WTC11 (cell line): Measurements from ENCODE around the gene ABCB1. TPM values are rescaled to one million over a fixed set of nuclear protein-coding genes. Genes with fewer than 3 reads are reported as not detected.

Source experiments
- ATAC-seq: fragments of 200-7000 bp; cut with Tn5 transposase; 2 replicates; pipeline ENCODE4 v1.10.0; 2021; ENCODE audit warnings: mild to moderate bottlenecking, moderate library complexity
- CTCF ChIA-PET: fragments of 300-600 bp; sonication (Branson Sonifier 250); formaldehyde crosslinking; loops from one replicate; lab custom pipeline; 2021; ENCODE audit warnings: antibody characterized with exemption; lab: Charles Lee
- POLR2A ChIA-PET: fragments of 350-600 bp; sonication (Branson Sonifier 250); formaldehyde crosslinking; loops from one replicate; lab custom pipeline; 2021; ENCODE audit warnings: antibody characterized with exemption; lab: Charles Lee
- DNase-seq: peaks from one replicate; pipeline ENCODE4 v3.0.0; 2021; ENCODE audit warnings: low spot score
- H3K27ac Mint-ChIP-seq: 2 replicates; pipeline ENCODE4 v1.8.0; 2021; ENCODE audit warnings: mixed read lengths
- H3K27me3 Mint-ChIP-seq: 2 replicates; pipeline ENCODE4 v1.8.0; 2021; ENCODE audit warnings: low read depth, mild to moderate bottlenecking, moderate library complexity, mixed read lengths
- H3K36me3 Mint-ChIP-seq: 2 replicates; pipeline ENCODE4 v1.8.0; 2021; ENCODE audit warnings: mixed read lengths
- H3K4me1 Mint-ChIP-seq: 2 replicates; pipeline ENCODE4 v1.8.0; 2022; ENCODE audit warnings: mixed read lengths
- H3K4me3 Mint-ChIP-seq: 2 replicates; pipeline ENCODE4 v1.8.0; 2021; ENCODE audit warnings: mild to moderate bottlenecking, moderate library complexity, mixed read lengths
- H3K9me3 Mint-ChIP-seq: 2 replicates; pipeline ENCODE4 v1.8.0; 2021; ENCODE audit warnings: mixed read lengths
- CREB1 ChIP-seq: sonication (generic); formaldehyde crosslinking; IDR thresholded peaks from 2 replicates; pipeline ENCODE4 v1.8.0; 2023; ENCODE audit warnings: mild to moderate bottlenecking, missing genetic modification reagents
- ETV6 ChIP-seq: sonication (generic); formaldehyde crosslinking; IDR thresholded peaks from 2 replicates; pipeline ENCODE4 v1.8.1; 2022; ENCODE audit warnings: mild to moderate bottlenecking, missing genetic modification reagents
- FOXP1 ChIP-seq: sonication (generic); formaldehyde crosslinking; IDR thresholded peaks from 2 replicates; pipeline ENCODE4 v1.8.0; 2022; ENCODE audit warnings: missing genetic modification reagents, mild to moderate bottlenecking, moderate library complexity, borderline replicate concordance
- JUN ChIP-seq: sonication (generic); formaldehyde crosslinking; IDR thresholded peaks from 2 replicates; pipeline ENCODE4 v1.8.0; 2023; ENCODE audit warnings: mild to moderate bottlenecking, missing genetic modification reagents
- NR1H2 ChIP-seq: sonication (generic); formaldehyde crosslinking; IDR thresholded peaks from 2 replicates; pipeline ENCODE4 v1.9.0; 2021; ENCODE audit warnings: mild to moderate bottlenecking, moderate library complexity, missing genetic modification reagents
- PREB ChIP-seq: sonication (generic); formaldehyde crosslinking; IDR thresholded peaks from 2 replicates; pipeline ENCODE4 v1.8.1; 2022; ENCODE audit warnings: mild to moderate bottlenecking, missing genetic modification reagents, moderate library complexity, borderline replicate concordance
- STAT6 ChIP-seq: sonication (generic); formaldehyde crosslinking; conservative IDR thresholded peaks from 2 replicates; pipeline ENCODE4 v1.8.1; 2023; ENCODE audit warnings: mild to moderate bottlenecking, low read depth, missing genetic modification reagents, moderate library complexity
- ZBTB43 ChIP-seq: sonication (generic); formaldehyde crosslinking; IDR thresholded peaks from 2 replicates; pipeline ENCODE4 v1.8.1; 2023; ENCODE audit warnings: mild to moderate bottlenecking, missing genetic modification reagents
- ZMAT4 ChIP-seq: fragments of 250-450 bp; sonication (Bioruptor Pico); IDR thresholded peaks from 2 replicates; pipeline ENCODE4 v1.9.0; 2021; ENCODE audit warnings: mild to moderate bottlenecking
- ZNF138 ChIP-seq: sonication (generic); formaldehyde crosslinking; conservative IDR thresholded peaks from 2 replicates; pipeline ENCODE4 v1.8.1; 2022; ENCODE audit warnings: mild to moderate bottlenecking, moderate library complexity, missing genetic modification reagents
- ZNF263 ChIP-seq: sonication (generic); formaldehyde crosslinking; IDR thresholded peaks from 2 replicates; pipeline ENCODE4 v1.8.1; 2022; ENCODE audit warnings: low read depth, mild to moderate bottlenecking, moderate library complexity, missing genetic modification reagents
- ZNF281 ChIP-seq: sonication (generic); formaldehyde crosslinking; IDR thresholded peaks from 2 replicates; pipeline ENCODE4 v1.8.0; 2023; ENCODE audit warnings: mild to moderate bottlenecking, missing genetic modification reagents
- total RNA-seq: library from RNA; stranded (reverse); gene quantifications from 3 replicates; pipeline ENCODE4 v1.2.3, GENCODE V29; 2021
- TF ChIP-seq, protein P1 (sequence below): sonication (generic); formaldehyde crosslinking; IDR thresholded peaks from 2 replicates; pipeline ENCODE4 v1.8.1; 2022; ENCODE audit warnings: low read depth, mild to moderate bottlenecking, moderate library complexity, missing genetic modification reagents, borderline replicate concordance
- TF ChIP-seq, protein P2 (sequence below): sonication (generic); formaldehyde crosslinking; conservative IDR thresholded peaks from 2 replicates; pipeline ENCODE4 v1.8.1; 2022; ENCODE audit warnings: mild to moderate bottlenecking, missing genetic modification reagents
- TF ChIP-seq, protein P3 (sequence below): sonication (generic); formaldehyde crosslinking; IDR thresholded peaks from 2 replicates; pipeline ENCODE4 v1.8.1; 2022; ENCODE audit warnings: missing genetic modification reagents, borderline replicate concordance
- TF ChIP-seq, protein P4 (sequence below): fragments of 250-450 bp; sonication (Bioruptor Pico); IDR thresholded peaks from 2 replicates; pipeline ENCODE4 v2.1.2; 2022; ENCODE audit warnings: mild to moderate bottlenecking, moderate library complexity
- TF ChIP-seq, protein P5 (sequence below): sonication (generic); formaldehyde crosslinking; IDR thresholded peaks from 2 replicates; pipeline ENCODE4 v1.8.0; 2022; ENCODE audit warnings: mild to moderate bottlenecking, missing genetic modification reagents
- TF ChIP-seq, protein P6 (sequence below): fragments of 200-600 bp; IDR thresholded peaks from 2 replicates; pipeline ENCODE4 v1.8.0; 2022; ENCODE audit warnings: antibody characterized with exemption
- TF ChIP-seq, protein P7 (sequence below): sonication (generic); formaldehyde crosslinking; IDR thresholded peaks from 2 replicates; pipeline ENCODE4 v1.8.1; 2022; ENCODE audit warnings: mild to moderate bottlenecking, moderate library complexity, missing genetic modification reagents

Gene ABCB1
- total RNA-seq, 1 experiment from 2014 or later: 0.94 TPM

GRCh38 chr7:87552351-87552900 is 48.3 kb downstream of the ABCB1 start:
- POLR2A ChIA-PET: no interaction called here

More at GRCh38 chr7:87552351-87552900, 48.3 kb downstream of the ABCB1 start:
- DNase-seq: no peak
- CTCF ChIA-PET: no interaction called here
- H3K27me3 Mint-ChIP-seq: no peaks in the 10 kb centered on the region
- H3K4me1 Mint-ChIP-seq: peaks cover 8% of the 10 kb centered on the region
- TF ChIP-seq, protein P1, sequence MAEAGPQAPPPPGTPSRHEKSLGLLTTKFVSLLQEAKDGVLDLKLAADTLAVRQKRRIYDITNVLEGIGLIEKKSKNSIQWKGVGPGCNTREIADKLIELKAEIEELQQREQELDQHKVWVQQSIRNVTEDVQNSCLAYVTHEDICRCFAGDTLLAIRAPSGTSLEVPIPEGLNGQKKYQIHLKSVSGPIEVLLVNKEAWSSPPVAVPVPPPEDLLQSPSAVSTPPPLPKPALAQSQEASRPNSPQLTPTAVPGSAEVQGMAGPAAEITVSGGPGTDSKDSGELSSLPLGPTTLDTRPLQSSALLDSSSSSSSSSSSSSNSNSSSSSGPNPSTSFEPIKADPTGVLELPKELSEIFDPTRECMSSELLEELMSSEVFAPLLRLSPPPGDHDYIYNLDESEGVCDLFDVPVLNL: no peak
- no peak for TF ChIP-seq CREB1 (CRISPR knock-in tag)
- TF ChIP-seq, protein P2, sequence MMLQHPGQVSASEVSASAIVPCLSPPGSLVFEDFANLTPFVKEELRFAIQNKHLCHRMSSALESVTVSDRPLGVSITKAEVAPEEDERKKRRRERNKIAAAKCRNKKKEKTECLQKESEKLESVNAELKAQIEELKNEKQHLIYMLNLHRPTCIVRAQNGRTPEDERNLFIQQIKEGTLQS (CRISPR knock-in tag): no peak
- no peak for TF ChIP-seq PREB
- TF ChIP-seq, protein P3, sequence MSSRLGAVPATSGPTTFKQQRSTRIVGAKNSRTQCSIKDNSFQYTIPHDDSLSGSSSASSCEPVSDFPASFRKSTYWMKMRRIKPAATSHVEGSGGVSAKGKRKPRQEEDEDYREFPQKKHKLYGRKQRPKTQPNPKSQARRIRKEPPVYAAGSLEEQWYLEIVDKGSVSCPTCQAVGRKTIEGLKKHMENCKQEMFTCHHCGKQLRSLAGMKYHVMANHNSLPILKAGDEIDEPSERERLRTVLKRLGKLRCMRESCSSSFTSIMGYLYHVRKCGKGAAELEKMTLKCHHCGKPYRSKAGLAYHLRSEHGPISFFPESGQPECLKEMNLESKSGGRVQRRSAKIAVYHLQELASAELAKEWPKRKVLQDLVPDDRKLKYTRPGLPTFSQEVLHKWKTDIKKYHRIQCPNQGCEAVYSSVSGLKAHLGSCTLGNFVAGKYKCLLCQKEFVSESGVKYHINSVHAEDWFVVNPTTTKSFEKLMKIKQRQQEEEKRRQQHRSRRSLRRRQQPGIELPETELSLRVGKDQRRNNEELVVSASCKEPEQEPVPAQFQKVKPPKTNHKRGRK (CRISPR knock-in tag): no peak
- TF ChIP-seq JUN: no peak
- TF ChIP-seq NR1H2: no peak
- no peak for TF ChIP-seq ETV6 (CRISPR knock-in tag)
- TF ChIP-seq, protein P4, sequence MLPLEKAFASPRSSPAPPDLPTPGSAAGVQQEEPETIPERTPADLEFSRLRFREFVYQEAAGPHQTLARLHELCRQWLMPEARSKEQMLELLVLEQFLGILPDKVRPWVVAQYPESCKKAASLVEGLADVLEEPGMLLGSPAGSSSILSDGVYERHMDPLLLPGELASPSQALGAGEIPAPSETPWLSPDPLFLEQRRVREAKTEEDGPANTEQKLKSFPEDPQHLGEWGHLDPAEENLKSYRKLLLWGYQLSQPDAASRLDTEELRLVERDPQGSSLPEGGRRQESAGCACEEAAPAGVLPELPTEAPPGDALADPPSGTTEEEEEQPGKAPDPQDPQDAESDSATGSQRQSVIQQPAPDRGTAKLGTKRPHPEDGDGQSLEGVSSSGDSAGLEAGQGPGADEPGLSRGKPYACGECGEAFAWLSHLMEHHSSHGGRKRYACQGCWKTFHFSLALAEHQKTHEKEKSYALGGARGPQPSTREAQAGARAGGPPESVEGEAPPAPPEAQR (CRISPR knock-in tag): no peak
- TF ChIP-seq ZNF138 (CRISPR knock-in tag): no peak
- no peak for TF ChIP-seq ZNF263 (CRISPR knock-in tag)
- TF ChIP-seq, protein P5, sequence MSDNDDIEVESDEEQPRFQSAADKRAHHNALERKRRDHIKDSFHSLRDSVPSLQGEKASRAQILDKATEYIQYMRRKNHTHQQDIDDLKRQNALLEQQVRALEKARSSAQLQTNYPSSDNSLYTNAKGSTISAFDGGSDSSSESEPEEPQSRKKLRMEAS (CRISPR knock-in tag): no peak
- TF ChIP-seq, protein P6, sequence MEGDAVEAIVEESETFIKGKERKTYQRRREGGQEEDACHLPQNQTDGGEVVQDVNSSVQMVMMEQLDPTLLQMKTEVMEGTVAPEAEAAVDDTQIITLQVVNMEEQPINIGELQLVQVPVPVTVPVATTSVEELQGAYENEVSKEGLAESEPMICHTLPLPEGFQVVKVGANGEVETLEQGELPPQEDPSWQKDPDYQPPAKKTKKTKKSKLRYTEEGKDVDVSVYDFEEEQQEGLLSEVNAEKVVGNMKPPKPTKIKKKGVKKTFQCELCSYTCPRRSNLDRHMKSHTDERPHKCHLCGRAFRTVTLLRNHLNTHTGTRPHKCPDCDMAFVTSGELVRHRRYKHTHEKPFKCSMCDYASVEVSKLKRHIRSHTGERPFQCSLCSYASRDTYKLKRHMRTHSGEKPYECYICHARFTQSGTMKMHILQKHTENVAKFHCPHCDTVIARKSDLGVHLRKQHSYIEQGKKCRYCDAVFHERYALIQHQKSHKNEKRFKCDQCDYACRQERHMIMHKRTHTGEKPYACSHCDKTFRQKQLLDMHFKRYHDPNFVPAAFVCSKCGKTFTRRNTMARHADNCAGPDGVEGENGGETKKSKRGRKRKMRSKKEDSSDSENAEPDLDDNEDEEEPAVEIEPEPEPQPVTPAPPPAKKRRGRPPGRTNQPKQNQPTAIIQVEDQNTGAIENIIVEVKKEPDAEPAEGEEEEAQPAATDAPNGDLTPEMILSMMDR: no peak
- no peak for TF ChIP-seq STAT6 (CRISPR knock-in tag)
- TF ChIP-seq, protein P7, sequence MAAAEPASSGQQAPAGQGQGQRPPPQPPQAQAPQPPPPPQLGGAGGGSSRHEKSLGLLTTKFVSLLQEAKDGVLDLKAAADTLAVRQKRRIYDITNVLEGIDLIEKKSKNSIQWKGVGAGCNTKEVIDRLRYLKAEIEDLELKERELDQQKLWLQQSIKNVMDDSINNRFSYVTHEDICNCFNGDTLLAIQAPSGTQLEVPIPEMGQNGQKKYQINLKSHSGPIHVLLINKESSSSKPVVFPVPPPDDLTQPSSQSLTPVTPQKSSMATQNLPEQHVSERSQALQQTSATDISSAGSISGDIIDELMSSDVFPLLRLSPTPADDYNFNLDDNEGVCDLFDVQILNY (CRISPR knock-in tag): no peak
- no peak for TF ChIP-seq FOXP1
- TF ChIP-seq ZMAT4 (CRISPR knock-in tag): no peak
- TF ChIP-seq ZBTB43 (CRISPR knock-in tag): no peak
- no peak for TF ChIP-seq ZNF281
- H3K27ac Mint-ChIP-seq: no peak overlapping the region
- no peaks in the 10 kb centered on the region for H3K9me3 Mint-ChIP-seq
- no peaks in the 10 kb centered on the region for H3K36me3 Mint-ChIP-seq
- H3K4me3 Mint-ChIP-seq: no peak overlapping the region
- no peak for ATAC-seq
